ENCODE results near the gene ZNF148.

GRCh38 chr3:125340121-125340520 lies 35.0 kb downstream of the ZNF148 start:
- TF ChIP-seq ZNF416 (tag by site-specific recombination; IDR thresholded peaks at IDR 0.05) (no peak), ZNF341 (tag by site-specific recombination; IDR thresholded peaks at IDR 0.05; ENCODE audit: low read depth) (no peak), CTCF (tag by site-specific recombination; IDR thresholded peaks at IDR 0.05) (no peak), ZNF324 (tag by site-specific recombination; IDR thresholded peaks at IDR 0.05) (no peak), ZNF791 (tag by site-specific recombination; IDR thresholded peaks at IDR 0.05) (no peak)

Data from HEK293 (cell line).